Activated gamma-delta T cell treated with anti-CD3 and anti-CD28 coated beads, Interleukin-2, amount 50 U/mL, for 16 hours (primary cell): Measurements from ENCODE around the gene PSMA7.

Experiments used
- DNase-seq: peaks from one replicate; pipeline ENCODE4 v3.0.0-alpha.2; 2020; ENCODE audit warnings: low read depth

PSMA7 gene

DNA sequence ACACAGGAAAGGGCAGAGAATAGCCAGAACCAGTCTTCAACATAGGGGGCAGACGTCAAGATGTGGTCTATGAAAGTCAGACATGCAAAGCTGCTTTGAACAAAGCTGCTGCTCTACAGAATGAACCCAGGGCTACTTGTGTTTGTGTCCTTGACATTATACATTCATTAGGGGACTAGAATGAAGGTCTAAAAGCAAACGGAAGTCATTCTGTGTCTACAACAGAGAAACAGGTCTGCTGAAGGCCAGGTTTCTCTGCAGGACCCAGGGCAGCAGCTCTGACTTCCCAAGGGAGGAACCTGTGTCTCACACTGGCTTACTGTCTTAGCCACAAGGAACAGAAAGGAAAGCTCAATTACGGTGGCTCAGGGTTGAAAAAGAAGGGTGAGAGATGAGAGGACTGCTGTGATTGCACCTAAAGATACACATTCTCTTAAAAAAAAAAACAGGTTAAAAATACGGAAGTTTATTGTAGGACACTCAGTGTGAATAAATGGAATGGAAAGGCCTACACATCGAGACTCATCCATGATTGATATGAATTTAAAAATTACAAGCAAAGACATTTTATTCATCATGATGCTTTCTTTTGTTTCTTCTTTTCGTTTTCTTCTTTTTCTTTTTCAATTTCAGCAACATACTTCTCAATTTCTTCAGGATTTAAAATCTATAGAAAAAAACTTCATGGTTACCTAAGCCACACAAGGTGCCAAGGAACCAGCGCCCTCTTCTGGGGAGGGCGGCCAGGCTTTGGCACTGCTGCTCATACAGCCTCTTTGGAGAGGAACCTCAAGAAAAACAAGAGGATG lies 6.7 kb downstream of the PSMA7 start:
- peak; percentile 50 for DNase-seq

DNA sequence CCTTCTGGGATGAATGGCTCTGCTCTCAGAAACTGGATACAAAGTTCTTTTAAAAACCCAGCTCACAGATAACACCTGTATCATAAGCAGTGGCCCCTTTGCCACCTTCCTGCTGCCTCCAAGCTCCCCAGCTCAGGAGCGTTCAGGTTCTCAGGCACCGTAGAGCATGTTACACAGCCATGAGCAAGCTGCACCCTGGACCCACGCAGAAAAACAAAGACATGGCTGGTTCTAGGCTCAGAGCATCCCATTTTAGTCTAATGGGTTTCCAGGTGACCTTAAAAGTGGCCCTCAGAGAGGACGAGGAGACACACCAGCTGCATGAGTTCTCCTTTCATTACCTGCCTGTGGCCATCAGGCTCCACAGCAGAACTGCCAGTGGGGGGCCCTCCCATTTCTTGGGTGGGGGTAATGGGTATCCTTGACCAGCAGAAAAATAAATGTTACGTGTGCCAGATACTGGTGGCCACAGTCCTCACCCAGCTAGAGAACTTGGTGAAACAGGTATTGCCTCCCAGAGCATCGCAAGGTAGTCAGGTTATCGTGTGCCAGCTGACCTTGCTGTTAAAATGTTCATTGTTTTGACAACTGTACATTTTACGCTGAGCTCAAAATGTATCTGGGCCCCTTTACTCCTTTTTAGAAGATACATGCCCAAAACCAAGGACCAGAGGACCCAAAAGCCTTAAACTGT lies 7.5 kb downstream of the PSMA7 start:
- DNase-seq = no peak

DNA sequence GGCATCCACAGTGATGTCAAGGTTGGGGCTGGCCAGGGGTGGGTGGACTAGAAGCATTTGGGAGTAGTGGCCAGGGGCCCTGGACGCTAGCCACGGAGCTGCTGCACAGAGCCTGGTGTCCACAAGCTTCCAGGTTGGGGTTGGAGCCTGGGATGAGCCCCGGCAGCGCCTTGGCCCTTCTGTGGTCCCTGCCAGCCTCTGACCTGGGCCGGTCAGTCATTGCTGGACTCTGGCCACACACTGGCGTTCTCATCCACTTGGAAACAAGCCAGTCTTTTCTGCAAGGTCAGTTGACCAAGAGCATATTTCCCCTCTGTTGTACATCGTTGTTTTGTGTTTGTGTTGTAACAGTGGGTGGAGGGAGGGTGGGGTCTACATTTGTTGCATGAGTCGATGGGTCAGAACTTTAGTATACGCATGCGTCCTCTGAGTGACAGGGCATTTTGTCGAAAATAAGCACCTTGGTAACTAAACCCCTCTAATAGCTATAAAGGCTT lies 8.4 kb downstream of the PSMA7 start:
- no peak for DNase-seq

DNA sequence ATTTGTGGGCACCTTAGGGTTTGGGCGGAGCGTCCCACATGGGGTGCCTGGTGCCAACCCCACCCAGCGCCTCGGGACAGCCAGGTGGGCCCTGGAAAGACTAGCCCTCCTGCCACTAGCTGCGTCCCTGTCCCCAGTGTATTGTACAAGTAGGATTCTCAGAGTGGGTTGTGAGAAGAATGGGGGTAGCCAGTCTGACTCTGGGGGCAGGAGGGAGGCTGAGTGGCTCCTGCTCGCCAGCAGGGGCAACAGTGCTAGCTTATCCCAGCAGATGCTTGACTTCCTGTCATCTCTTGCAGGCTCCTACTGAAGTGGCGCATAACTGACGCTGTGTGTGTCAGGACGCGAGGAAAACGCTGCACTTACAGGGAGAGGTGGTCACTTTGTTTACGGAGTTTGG lies 9.3 kb downstream of the PSMA7 start:
- no peak for DNase-seq

DNA sequence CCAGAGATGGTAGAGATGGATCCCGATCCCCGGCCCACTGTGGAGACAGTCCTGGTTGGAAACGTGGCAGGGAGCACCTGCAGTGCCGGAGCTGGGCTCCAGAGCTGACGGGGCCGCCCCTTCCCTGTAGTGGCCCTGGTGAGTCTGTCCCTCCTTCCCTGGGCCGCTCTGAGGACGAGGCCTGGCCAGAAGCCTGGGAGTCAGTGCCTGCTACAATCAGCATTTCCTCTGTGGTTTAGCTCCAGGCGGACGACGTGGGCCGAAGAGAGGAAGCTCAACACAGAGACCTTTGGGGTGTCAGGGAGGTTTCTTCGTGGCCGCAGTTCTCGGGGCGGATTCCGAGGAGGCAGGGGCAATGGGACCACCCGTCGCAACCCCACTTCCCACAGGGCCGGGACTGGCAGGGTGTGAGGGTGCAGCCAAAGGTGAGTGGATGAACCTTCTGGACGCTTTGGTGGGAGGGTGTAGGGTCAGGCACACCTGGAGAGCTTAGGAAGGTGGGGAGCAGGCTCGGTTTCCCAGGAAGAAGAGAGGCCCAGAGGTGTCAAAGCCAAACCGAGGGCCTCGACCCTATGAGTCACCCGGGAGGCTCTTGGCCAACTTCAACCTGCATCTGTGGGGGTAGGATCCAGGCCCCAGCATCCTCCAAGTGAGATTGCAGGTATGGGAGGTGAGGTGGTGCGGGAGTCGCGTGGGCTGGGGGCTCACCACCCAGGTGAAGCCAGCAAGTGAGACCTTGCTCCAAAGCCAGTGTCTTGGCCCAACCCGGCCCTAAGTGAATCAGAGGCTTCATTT lies 9.9 kb downstream of the PSMA7 start:
- no peak for DNase-seq

DNA sequence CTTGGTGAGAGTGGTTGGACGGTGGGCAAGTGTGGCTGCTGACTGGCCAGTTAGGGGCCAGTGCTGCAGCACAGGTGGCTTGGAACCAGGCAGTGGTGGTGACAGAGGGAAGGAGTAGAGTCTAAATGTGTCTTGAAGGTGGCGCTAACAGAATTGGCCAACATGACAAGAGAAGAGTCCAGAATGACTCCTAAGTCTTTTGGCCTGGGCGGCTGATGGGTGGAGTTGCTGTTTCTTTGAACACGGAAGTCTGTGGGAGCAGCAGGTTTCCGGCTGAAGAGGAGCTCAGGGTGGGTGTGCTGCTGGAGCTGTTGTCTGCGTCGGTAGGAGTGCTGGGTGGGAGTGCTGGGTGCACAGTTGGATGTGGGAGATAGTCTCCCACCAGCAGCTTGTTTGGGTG lies 10.8 kb downstream of the PSMA7 start:
- no peak for DNase-seq

DNA sequence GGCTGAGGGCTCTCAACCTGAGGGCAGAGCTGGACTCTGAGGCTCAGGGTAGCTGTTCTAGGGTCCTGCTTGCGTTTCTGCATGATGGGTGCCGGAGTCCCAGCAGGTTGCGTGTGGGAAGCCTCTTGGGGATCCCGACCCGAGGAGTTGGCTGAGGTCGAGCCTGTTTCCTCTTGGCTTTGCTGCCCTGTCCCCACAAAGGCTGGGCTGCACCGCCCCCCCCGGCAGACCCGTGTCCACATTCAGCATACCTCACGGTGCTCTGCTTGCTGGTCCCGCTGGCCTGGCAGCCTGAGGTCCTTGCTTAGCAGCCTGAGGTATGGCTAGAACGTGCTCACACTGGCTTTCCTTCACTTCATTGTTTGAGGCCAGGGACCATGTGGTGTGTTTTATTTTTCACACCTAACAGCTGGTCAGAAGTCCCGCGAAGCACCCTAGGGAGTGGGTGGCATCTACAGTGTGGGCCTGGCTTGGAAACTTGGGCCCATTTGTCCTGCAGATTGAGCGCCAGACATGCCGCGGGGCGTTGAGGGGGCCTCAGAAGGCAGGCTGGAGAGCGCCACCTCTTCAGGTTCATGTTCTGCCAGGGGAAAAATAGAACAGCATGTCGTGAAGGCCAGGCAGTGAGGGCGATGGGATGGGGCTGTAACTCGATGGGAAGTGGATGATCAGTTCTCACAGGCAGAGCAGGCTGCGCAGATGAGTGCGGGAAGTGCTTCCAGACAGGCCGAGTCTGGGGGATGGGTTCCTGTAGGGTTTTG lies 11.5 kb downstream of the PSMA7 start:
- DNase-seq = no peak

DNA sequence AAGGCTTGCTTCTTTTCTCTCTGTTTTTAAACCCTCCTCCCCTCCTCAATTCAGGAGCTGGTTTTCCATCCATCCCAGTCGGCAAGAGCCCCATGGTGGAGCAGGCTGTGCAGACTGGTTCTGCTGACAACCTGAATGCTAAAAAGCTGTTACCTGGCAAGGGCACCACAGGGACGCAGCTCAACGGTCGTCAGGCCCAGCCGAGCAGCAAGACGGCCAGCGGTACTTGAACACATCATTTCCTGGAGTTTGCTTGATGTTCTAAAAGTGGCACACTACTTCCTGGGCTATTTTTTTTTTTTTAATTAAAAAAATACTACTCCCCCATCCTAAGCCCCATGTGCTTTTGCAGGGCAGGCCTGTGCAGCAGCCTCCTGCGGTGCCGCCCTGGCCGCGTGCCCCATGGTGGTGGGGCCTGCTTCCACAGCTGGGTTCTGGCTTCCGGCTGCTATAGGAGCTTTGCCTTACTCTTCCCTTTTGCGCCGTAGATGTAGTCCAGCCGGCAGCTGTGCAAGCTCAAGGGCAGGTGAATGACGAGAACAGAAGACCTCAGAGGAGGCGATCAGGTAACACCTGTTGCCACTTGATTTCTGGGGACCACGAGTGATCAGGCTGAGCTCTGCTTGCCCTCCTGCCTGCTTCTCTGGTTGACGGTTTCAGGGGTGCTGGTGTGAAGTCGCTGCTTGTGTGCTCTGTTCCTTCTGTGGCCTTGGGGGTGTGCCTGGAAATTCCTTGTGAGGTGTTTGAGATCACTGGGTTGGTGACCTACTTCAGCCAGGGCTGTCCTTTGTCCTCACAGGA lies 13.3 kb downstream of the PSMA7 start:
- DNase-seq = no peak

DNA sequence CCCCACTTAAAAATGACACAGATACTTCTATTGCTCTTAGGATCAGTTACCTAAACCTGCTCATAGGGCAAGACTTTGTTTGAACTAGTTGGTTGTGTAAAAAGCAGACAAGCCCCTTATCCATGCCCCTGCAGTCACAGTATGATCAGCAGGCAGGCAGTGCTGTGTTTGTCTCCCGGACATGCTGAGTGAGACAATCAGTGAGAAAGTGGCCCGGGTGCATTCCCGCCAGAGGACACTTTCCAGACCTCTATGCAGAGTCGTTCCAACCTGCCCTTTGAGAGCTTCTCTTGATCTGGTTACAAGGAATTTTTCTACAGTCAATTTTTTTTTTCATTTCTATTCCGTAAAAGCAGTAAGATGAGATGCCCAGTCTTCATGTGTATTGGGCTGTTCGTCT lies 14.7 kb downstream of the PSMA7 start:
- DNase-seq = no peak

DNA sequence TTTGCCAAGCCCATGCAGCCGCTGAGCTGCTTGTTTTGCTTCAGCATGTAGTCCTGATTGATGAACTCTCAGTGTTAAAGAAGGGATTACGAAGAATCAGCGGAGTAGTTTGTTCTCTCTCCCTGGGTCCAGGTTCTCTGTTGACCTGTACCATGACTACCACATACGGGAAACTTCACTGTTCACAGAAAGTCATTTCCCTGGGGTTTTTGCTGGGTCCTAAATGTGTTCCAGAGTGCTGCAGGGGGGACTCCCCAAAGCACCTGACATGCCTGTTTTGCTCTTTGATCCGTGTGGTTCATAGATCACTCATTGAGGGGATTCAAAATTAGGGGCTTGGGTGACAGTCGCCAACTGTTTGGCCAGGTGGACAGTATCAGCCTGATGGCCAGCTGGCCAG lies 15.4 kb downstream of the PSMA7 start:
- DNase-seq = no peak

DNA sequence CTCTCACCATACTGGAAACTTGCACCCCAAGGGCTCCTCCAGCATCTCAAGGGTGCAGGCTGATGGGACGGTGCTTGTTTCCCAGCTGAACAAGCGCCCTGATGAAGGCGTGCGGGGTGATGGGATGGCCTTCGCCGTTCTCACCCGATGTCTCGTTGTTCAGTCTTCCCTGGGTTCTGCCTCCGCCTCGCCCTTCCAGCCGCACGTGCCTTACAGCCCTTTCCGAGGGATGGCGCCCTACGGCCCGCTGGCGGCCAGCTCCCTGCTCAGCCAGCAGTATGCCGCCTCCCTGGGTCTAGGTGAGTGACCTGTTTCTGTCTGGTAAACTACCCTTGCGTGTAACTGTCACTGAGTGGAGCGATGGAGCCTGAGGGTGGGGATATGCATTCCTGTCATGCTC lies 17.1 kb downstream of the PSMA7 start:
- DNase-seq = no peak

DNA sequence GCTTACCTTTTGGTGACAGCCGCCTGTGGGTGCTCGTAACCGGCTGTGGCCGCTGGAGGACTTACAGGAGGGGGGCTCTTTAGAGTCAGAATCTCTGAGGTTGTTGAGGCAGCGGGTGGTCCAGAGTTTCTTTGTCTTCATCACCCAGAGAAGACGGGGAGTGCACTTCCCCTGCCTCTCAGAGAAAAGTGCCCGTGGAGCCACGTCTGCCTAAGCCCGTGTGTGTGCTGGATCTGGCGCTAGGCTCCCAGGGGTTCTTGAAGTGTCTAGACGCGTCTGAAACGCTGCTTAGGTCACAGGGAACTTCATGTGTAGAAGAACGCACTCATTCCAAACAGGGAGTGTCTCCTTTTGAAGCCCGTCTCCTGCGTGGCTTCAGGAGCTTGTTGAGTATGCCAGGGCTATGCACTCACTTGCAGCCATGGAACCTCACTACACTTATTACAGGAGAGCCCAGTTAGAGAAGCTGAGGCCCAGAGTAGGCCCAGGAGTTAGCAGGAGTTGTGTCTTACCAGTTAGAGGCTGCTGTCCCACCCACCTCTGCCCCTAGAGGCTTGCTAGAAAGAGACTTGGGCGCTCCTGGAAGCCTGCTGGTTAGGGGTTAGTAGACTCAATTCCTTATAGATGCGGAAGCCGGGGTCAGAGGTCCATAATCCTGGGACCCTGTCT lies 19.6 kb downstream of the PSMA7 start:
- DNase-seq = no peak

DNA sequence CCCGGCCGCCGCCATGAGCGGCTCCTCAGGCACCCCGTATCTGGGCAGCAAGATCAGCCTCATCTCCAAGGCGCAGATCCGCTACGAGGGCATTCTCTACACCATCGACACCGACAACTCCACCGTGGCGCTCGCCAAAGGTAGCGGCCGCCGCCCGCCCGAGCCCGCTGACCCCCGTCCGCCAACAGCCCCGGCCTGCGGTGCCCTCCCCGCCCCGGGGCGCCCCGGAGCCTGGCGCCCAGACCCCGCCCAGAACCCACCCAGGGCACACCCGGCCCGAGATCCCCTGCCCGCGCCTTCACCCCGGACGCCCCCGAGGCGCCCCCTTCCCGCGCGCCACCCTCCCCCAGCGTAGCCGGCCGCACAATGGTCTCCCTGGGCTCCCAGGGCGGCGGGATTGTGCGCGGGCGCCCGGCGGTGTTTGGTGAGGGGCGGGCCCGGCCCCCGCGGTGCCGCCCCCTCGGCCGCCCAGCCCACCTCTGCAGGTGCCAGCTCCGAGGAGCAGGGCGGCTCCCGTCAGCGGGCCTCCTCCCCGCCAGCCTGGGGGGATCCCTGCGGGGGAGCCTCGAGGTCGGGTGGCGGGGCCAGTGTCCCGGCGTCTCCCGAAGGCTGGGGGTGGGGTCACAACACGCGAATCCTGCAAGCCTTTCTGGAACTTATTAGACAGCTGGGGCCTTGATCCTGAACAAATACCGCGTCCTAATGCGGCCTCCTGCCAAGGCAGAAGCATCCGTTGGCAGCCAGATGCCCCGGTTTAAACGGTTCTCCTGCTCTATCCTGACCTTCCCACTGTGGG lies 20.3 kb downstream of the PSMA7 start:
- DNase-seq = no peak

DNA sequence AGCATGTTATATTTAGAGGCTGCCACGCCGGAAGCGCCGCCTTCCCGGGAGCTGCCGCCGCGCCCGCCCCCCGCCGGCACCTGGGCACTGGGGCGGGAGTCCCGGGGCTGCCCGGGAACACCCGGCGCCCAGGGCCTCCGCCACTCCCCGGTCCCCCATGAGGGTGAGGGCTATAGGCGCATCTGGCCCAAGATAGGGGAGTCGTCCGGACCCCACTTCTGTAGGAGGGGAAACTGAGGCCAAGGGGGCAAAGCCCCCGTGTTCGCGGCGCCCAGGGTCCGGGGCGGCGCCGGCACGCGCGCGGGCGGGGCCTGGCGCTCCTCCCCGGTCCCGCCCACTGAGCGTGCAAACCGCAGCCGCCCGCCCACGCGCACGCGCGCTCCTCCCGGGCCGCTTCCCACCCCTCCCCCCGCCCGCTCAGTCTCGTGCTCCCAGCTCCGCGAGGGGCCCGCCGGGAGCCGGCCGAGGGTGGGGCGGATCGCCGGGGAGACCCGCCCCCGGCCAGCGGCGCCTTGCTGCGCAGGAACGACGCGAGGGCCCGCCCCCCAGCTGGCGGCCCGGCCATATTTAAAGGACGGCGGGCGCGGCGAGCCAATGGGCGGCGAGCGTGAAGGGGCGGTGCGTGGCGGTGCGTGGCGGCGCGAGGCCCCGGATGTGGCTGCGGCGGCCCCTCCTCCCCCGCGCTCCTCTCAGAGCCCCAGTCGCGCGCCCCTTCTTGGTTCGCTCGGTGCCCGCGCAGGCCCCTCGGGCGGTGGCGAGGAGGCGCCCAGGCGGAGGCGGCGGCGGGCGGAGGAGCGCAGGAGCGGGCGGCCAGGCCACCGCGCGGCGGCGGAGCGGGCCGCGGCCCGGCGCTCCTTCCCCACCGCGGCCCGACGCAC lies 21.2 kb downstream of the PSMA7 start, which contains the start of gene LSM14B:
TSS of gene LSM14B (plus strand) at position 700 of the 878 bp plus-strand sequence. CDS start 192 bp downstream, outside the sequence.
- DNase-seq = peak; percentile 92

DNA sequence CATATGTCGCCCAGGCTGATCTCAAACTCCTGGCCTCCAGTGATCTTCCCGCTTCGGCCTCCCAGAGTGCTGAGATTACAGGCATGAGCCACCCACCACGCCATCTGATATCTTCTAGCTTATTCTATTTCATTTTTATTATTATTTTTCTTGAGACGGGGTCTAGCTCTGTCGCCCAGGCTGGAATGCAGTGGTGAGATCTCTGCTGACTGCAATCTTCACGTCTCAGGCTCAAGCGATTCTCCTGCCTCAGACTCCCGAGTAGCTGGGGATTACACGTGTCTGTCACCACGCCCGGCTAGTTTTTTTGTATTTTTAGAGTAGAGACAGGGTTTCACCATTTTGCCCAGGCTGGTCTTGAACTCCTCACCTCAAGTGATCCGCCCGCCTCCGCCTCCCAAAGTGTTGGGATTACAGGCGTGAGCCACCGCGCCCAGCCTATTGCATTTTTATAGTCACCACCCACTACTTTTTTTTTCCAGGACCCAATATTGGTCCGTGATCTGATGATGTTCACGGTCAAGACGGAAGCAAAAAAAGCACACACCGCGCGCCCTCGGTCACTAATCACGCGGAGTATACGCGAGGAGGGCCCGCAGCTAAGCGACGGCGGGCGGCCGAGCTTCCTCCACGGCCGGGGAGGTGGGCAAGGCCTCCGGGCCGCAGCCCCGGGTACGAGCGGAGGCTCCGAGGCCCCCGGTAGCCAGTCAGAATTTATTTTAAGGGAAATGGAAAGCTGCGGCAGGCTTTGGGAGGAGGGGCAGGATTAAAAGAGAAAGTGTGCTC lies 22.0 kb downstream of the PSMA7 start:
- no peak for DNase-seq

DNA sequence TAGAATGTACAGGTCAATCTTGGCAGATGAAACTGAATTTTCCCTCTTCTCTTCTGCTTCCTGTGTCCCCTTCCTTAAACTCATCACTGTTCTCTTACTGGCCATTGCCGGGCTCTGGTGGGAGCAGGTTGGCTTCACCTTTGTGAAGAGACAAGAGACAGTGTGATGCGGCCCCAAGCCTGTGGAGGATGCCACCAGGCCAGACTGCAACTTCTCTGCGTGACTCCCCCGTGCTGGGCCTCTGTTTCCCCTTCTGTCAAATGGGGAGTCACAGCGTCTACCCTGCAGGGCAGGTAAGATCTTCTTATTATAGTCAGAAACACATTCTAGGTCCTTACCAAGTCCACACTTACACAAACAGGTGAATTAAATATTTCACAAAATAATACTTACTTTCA lies 22.8 kb downstream of the PSMA7 start:
- no peak for DNase-seq

DNA sequence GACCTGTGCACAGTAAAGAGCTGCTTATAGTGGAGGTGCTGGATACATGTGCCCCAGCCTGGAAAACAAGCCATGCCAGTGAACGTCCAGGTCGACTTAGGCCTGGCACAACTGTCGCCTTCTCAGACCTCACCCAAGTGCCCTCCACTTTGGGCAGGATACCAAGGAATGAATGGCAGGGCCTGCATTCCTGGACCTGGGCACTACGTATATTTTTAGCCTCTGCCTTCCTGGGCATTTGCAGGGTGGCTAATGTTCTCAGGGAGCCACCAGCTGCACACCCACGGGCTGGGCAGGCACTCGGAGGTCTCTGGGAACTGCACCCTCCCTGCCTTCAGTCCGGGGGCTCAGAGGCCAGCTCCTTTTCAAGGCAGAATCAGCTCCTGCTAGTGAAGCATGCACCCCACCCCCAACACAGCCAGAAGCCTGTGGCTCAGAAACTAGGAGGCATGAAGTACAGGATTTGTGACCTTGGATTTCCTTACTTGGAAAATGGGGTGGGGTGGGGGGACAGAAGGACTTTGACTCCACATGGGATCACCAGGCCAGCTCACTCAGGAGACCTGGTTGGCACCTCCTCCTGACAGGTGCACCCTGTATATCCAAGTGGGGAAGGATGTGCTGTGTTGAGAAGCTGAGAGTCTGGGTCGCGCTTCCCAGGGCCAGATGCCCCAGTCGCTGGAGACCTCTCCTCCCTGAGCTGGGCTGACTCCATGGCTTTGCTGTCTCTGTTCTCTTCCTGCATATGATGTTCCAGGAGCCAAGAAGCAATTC lies 23.4 kb downstream of the PSMA7 start:
- no peak for DNase-seq
